Kidney (tissue), 14 donors: ENCODE results near the gene RDH12. TPM values are rescaled to one million over a fixed set of nuclear protein-coding genes. Genes with fewer than 3 reads are reported as not detected.
A peak's percentile ranks its signal among the peaks of the same experiment; 100 is the strongest.

Source experiments
- DNase-seq, 5 donors: peaks; one replicate each; pipeline ENCODE4 v3.0.0-alpha.2; 2013 to 2020
- FAIRE-seq: peaks from 2 replicates; lab custom pipeline; 2012; peaks lifted over from hg19 to GRCh38; lab: Jason Lieb, UNC
- H3K27ac ChIP-seq, 2 donors: one replicate each; pipeline ENCODE4 v1.7.0; 2013; ENCODE audit warnings: low read depth in 2 of 2, low read length in 2 of 2, inconsistent platforms in 1 of 2
- H3K27me3 ChIP-seq: one replicate; pipeline ENCODE4 v1.7.1; 2013; ENCODE audit warnings: low read length, inconsistent platforms; ENCODE audit not compliant: control insufficient read depth, insufficient read depth
- H3K36me3 ChIP-seq, 3 donors: one replicate each; pipeline versions ENCODE4 v1.7.0 to v1.7.1; 2013; ENCODE audit warnings: low read length in 3 of 3, control low read depth in 1 of 3, inconsistent platforms in 1 of 3; ENCODE audit not compliant: insufficient read depth in 3 of 3, control insufficient read depth in 2 of 3
- H3K4me1 ChIP-seq, 3 donors: one replicate each; pipeline versions ENCODE4 v1.7.0 to v1.7.1; 2013; ENCODE audit warnings: low read length in 3 of 3, inconsistent platforms in 1 of 3, low read depth in 1 of 3; ENCODE audit not compliant: control insufficient read depth in 2 of 3, insufficient read depth in 2 of 3
- H3K4me3 ChIP-seq, 3 donors: one replicate each; pipeline versions ENCODE4 v1.7.0 to v1.8.1; 2013; ENCODE audit warnings: low read length in 3 of 3, control low read depth in 1 of 3, inconsistent platforms in 1 of 3
- H3K9ac ChIP-seq, 3 donors: one replicate each; pipeline versions ENCODE4 v1.7.0 to v1.7.1; 2013; ENCODE audit warnings: low read length in 3 of 3, control low read depth in 1 of 3, inconsistent platforms in 1 of 3
- H3K9me3 ChIP-seq, 3 donors: one replicate each; pipeline versions ENCODE4 v1.7.0 to v1.7.1; 2013; ENCODE audit warnings: low read length in 3 of 3, control low read depth in 1 of 3, inconsistent platforms in 1 of 3; ENCODE audit not compliant: control insufficient read depth in 2 of 3, insufficient read depth in 1 of 3
- CTCF ChIP-seq: IDR thresholded peaks from 3 replicates; pipeline ENCODE4 v1.5.1; 2012; ENCODE audit warnings: mild to moderate bottlenecking, moderate library complexity, borderline replicate concordance; ENCODE audit not compliant: insufficient read depth; ENCODE audit errors: extremely low read depth
- intact Hi-C: fragments of 100-400 bp; cut with DNase I; formaldehyde crosslinking; loops from one replicate; pipeline ENCODE4 v1.11.1; 2022
- polyA plus RNA-seq: library from polyadenylated mRNA; stranded (reverse); fragments of 350-450 nt; fragmentation: Illumina TruSeq; extraction: RNeasy Lipid Tissue Mini Kit (QIAGEN cat#74804); gene quantifications from one replicate; pipeline ENCODE4 v1.2.3, GENCODE V29; 2014; ENCODE audit warnings: low read depth, low replicate concordance; ENCODE audit not compliant: insufficient read depth
- total RNA-seq: library from RNA; stranded (reverse); fragmentation: NEBNext Ultra II Directional; extraction: Animal tissue kit (Norgen Biotek cat#: 25700); gene quantifications from one replicate; pipeline ENCODE4 v1.2.1, GENCODE V29; 2021
- donor health status: control.
- donor health status: control.
- donor health status: control.
- donor health status: control.
- donor health status: control.
- donor health status: DM: yes; HTN: yes; CAD: no.
- donor health status: Normal renal cell carcinoma (clear cell type).

Gene RDH12
- total and polyA plus RNA-seq, 2 donors from 2014 or later, result 0.22 to 10.0 TPM

DNA sequence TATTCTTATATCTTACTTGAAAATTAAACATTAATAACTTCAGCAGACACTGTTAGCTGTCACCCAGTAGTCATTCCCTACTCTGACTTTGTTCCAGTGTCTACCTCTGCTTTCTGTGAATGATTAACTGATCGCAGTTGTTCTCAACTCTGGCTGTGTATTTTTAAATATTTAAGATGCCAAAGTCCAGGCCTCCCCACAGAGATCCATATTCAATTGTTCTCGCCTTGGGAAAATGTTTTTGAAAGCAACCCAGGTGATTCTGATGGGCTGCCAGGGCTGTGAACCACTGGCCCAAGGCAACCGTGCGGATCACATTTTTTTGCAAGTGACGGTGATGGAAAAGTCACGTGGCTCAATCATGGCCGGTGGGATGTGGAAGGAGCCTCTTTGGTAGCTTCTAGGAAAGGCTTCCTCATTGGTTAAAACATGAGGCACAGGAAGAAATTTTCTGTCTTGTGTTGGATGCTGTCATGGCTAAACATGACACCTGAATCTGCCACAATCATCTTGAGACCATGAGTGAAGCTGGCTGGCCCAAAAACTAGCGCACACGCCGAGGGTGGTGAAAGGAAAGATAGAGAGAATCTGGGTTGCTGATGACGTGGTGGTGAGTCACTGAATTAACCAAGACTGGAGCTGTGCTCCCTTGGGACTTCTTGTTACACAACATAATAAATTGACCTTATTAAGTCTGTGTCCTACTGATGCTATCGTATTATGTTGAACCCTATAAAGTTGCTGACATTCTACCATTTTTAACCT lies 37.2 kb downstream of the RDH12 start:
- Histone ChIP-seq H3K27me3 (no peaks in the 10 kb centered on the region), H3K27ac (no peak overlapping the region), H3K9ac (no peak overlapping the region), H3K36me3 (no peaks in the 10 kb centered on the region), H3K4me1 (no peaks in the 10 kb centered on the region), H3K9me3 (no peaks in the 10 kb centered on the region), H3K4me3 (peak overlapping the region in 1 of 3 donors; percentile 9)
- intact Hi-C loops, result no loop called here
- TF ChIP-seq CTCF, result no peak
- peak; percentile 37 for FAIRE-seq
- peak in 2 of 5 donors; percentile 36 to 46 for DNase-seq

GRCh38 chr14:67744046-67744445 lies 42.4 kb downstream of the RDH12 start:
- intact Hi-C loops, result no loop called here
- H3K36me3 ChIP-seq, result peaks cover 0 to 13% (median 11%) of the 10 kb centered on the region in 3 donors
- H3K4me1 ChIP-seq, result no peaks in the 10 kb centered on the region
- no peaks in the 10 kb centered on the region for H3K9me3 ChIP-seq
- no peak overlapping the region for H3K4me3 ChIP-seq
- H3K9ac ChIP-seq, result no peak overlapping the region
- H3K27me3 ChIP-seq, result no peaks in the 10 kb centered on the region
- no peak for DNase-seq
- FAIRE-seq, result no peak
- TF ChIP-seq CTCF, result no peak
- no peak overlapping the region for H3K27ac ChIP-seq

- intact Hi-C loops, result no loop called here
- Histone ChIP-seq H3K9me3 (no peaks in the 10 kb centered on the region), H3K36me3 (peaks cover 0 to 33% (median 33%) of the 10 kb centered on the region in 3 donors), H3K9ac (no peak overlapping the region), H3K27ac (no peak overlapping the region), H3K4me1 (no peaks in the 10 kb centered on the region), H3K4me3 (no peak overlapping the region), H3K27me3 (no peaks in the 10 kb centered on the region)
- DNase-seq (no peak), FAIRE-seq (no peak)
- no peak for TF ChIP-seq CTCF
Observed at GRCh38 chr14:67746927-67747326, 45.2 kb downstream of the RDH12 start.
